Measurements from ENCODE around the gene NAP1L1.
"Not testable (repeated sequence)": the region's sequence is repeated elsewhere in the genome, so short reads cannot be mapped to it uniquely, and the experiment has no call there.

NAP1L1 gene

DNA sequence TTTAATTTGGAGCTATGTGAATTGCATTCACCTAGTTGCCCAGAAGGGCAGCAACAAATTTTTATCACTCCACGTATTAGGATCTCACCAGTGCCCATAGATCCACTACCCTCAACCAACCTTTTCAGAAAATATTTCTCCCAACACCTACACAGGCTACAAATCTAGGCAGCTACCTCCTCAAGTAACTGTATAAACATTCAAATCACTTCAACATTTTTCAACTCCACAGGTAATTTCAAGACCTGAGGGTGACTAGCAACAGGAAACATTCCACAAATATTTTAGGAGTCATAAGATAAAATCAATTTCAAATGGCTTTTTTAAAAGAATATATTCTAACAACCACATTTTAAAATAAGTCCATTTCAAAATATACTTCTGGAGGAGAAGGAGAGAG is 65.8 kb downstream of the NAP1L1 start:
- DNase-seq = no peak

DNA sequence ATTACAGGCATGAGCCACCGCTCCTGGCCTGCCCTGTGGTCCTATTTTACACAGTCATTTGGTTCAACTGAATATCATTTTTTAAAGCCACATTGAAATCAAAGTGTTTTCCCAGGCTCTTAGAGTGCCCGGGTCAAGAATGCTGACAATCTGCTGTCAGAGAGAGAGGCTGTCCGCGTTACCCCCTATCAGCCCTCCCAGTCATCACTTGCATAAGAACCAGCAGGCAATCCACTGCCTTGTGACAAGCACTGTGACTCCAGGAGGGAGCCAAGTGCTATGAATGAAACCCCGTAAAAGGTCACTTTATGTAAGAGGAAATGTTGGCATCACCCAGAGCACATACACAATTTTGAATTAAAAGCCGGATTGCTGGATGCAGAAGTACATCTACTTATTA is 66.4 kb downstream of the NAP1L1 start:
- DNase-seq = no peak

DNA sequence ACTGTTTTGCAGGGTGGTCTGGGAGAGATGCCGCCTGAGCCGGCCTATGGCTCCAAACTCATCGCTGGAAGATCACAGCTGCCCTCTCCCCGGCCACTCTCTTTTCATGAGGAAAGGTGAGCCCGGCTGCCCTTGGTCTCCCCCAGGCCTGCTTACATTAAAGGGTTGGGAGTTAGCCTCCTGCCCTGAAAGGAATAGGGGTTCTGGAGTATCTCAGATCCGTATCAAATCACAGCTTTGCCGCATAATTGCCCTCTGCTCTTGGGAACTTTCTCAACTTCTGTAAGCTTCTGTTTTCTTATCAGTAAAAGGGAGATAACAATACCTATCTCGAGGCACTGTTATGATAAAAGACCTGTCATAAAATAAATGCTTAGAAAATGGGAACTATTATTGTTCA is 70.5 kb downstream of the NAP1L1 start:
- DNase-seq = no peak

DNA sequence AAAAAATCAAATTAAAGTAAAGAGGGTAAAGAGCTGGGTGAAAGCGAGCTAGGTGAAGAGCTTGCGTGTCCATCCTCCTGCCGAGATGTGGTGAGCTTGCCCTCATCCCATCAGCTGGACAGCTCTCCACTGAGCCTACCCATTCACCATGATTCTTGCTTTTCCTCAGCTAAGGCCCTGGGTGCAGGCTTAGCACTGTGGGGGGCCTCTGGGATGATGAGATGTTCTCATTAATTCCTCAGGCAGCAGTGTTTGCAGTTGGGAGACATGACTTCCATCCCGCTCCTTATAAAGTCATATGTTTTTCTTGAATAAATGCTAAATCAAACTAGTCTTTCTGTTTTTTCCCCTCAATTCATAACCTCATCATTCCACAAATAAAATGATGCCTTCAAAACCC is 70.9 kb downstream of the NAP1L1 start:
- no peak for DNase-seq

DNA sequence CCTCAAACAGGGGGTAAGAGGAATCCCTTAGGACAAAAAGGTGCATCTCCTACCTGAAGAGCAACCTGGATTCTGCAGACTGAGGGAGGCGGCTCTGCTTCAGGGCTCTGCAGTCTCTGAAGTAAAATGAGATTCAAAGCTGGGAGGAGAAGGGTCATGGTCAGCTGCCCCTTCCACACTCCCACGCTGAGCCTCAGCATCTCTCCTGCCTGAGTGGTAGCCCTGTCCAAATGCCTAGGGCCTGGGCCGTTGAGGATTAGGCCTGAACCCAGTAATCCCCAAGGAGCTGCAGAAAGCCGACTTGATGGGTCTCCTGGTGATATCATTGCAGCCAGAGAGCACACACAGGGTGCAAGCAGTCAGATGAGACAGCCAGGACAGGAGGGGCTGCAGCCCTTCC is 71.8 kb downstream of the NAP1L1 start:
- no peak for DNase-seq

DNA sequence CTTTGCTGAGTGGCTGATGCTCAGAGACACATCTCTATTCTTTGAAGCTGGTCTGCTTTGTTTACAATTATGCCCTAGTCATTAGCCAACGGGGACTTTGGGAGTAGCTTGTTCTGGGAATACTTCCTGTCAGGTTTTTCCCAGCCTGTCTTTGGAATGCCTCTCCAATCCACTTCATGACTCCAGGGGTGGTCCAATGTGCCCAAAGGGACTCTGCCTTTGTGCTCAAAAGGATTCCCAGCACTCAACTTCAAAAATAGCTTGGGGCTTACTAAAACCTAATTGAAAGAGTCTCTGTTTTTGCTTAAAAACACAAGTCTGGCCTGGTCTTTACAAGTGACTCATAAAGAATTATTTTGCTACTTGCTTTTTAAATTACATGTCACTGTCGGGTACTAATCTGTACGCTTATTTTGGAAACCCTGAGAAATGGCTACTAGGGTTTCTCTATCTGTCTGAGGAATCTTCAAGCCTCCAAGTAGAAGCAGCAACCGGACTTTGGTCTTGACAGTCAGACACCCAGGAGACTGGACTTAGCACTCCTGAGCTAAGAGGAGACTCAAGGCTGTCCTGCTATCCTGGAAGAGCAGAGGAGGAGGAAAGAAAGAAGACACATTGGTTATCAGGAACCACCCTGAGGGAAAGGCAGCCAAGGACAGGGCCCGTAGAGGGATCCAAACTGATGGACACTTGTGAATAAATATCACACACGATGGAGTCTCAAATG is 73.6 kb downstream of the NAP1L1 start:
- DNase-seq = no peak

DNA sequence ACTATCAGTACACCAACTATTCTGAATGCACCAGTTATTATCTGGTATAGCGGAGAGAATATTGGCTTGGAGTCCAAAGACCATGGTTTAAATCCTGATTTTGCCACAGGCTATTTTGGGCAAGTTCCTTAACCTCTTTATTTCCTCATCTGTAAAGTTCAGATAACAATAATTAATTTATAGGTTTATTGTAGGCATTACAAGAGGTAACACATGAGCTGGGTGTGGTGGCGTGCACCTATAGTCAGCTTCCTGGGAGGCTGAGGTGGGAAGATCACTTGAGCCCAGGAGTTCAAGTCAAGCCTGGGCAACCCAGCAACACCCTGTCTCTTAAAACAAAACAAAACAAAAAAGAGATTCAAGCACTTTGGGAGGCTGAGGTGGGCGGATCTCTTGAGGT is 76.1 kb downstream of the NAP1L1 start:
- DNase-seq = no peak

DNA sequence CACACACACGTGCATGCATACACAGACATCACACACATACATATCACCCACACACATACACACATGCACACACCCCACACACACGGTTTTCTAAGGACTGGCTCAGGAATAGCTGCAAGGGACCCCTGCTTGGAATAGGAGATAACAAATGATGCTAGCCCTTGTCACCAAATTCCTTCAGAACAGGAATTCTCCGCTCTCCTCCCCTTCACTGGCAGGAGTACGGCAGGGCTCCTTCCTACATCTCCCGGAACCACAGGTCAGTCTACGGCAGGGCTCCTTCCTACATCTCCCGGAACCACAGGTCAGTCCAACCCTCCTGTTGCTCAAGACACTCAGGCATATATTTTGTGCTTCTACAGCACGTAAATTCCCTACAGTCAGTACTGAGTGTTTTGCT is 76.8 kb downstream of the NAP1L1 start:
- no peak for DNase-seq

DNA sequence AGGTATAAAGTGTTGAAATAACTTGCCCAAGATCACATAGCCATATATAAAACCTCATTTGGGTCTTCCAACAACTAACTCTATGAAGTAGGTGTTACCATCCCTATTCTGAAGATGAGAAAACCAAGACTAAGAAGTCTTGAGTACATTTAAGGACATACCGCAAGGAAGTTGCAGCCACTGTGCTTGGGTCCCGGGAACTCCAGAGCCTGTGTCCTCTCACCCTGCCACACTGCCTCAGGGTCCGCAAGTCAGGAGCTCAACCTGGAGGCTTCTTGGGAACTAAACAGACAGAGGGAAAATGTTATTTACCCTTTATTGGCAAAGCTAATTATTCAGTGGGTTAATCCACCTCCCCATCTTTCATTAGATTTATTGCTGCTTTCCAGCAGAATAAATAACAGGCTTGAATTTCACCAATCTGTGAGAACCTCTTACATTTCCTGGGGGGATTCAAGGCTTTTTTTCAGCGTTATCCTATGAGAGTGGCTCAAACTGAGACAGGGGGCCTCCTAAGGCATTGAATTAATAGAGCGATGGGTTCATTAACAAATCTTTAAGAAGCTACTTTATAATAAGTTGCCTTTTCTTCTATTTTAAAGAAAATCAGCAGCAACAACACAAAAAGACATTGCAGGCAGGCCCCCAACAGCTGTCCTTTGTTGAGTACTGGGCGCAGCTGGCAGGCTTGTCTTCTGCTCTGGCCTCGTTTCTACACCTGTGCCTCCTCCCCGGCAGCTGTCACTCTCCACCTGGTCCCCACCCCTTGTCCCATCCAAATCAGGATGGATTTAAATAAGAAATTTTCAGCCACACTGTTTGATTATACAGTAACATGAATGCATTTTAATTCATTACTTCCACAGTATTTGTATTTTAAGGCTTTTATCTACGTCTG is 78.2 kb downstream of the NAP1L1 start:
- no peak for DNase-seq

DNA sequence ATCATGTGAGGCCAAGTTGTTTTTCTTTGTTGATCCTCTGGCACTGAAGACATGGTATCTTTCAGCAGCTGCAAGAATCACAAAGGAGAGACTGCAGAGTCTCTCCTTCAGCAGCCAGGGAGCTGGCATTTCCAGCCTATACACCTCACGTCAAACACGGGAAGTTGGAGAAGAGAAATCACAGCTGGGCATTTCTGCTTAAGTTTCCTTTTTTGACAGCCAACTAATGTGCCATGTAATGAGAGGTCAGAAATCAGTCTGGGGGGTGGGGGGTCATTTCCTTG is 81.2 kb downstream of the NAP1L1 start:
- no peak for DNase-seq

DNA sequence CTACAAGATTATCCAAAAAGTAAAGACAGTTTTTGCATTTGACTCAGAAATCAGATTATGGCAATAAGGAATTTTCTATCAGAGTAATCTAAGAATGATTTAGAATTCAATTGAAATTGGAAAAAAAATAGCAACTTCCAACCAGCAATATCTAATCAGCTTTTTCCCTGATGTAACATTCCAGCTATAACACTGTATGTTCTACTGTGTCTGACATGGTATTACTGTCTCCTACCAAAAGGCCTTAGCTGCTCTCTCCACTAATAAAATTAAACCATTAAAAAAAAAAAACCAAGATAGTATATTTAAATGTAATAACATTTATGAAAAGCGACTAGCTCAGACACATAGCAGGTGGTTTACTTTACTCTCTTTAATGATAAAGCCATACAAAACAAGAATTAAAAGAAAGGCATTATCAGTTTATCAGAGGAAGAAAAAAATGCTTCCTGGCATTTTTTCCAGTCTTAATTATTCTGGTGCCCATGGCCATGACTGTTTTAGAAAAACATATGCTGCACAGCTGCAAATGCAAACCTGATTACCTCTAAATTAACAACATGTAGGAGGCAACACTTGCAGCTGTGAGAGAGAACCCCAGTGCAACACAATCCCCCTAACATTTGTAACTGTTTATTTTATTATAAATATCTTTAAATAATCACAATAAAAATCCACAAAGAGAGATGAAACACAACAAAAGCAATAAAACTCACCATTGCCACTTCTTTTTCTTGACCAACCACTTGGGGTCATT is 81.7 kb downstream of the NAP1L1 start:
- DNase-seq = no peak

DNA sequence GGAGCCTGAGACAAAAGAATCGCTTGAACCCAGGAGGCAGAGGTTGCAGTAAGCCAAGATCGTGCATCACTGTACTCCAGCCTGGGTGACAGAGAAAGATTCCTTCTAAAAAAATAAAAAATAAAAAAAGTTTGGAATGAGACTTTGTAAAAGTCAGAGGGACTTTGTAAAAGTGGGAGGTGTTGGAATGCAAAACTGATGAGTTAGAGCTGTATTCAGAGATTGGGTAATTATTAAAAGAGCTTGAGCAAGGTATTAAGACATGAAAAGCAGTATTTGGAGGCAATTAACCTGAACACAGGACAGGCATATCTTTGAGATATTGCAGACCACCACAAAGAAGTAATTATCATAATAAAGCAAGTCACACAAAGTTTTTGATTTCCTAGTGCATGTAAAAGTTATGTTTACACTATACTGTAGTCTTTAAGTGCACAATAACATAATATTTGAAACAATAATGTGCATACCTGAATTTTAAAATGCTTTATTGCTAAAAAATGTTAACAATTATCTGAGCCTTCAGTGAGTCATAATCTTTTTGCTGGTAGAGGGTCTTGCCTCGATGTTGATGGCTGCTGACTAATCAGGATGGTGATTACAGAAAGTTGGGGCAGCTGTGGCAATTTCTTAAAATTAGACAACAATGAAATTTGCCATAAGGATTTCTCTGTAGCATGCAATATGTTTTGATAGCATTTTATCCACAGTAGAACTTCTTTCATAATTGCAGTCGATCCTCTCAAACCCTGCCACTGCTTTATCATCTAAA is 86.0 kb downstream of the NAP1L1 start:
- no peak for DNase-seq

DNA sequence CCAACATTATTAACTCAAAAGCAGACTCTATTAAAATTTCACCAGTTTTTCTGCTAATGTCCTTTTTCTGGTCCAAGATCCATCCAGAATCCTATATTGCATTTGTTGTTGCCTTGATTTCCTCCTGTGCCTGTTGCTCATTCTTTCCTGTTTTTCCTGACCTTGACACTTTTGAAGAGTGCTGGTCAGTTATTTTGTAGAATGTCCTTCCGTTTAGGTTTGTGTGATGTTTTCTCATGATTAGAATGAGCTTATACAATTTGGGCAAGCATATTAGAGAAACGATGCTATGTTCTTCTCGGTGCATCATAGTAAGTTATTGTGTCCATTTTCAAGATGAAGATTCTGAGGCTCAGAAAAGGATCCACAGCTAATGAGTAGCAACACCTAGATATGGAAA is 86.8 kb downstream of the NAP1L1 start:
- DNase-seq = no peak

DNA sequence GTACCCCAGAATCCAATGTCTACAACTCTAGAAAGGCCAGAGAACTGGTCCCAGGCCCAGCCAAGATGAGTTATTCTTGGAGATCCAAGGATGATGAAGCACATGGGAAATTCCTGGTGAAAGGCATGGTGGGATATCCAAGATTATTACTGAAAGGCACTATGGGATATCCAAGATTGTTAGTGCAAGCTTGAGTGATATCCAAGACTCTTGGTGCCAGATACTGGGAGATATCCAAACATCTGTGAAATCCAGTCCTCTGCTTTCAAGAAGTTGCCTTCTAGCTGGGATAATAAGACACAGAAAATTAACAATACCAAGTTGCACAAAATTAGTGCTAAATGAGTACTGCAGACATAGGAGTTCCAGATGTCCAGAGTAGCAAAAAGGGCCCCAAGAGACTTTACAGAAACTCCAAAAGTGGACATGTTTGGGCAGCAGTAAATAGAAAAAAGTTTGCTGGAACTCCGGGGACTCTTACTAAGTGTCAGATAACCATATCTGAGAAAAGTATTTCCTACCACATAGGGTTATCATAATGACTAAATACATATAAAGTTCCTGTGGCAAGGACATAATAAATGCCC is 87.5 kb downstream of the NAP1L1 start:
- no peak for DNase-seq

DNA sequence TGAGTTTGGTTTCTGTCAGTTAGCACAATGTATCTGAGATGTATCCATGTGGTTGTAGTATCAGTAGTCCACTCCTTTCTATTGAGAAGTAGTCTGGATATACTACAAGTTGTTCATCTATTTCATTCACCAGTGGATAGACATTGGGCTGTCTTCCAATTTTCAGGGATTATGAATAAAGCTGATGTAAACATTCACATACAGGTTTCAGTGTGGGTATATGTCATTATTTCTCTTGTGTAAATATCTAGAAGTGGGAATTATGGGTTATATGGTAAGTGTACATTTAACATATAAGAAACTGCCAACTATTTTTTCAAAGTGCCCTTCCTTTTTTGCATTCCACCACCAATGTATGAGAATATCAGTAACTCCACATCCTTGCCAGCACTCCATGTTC is 88.8 kb downstream of the NAP1L1 start:
- no peak for DNase-seq

DNA sequence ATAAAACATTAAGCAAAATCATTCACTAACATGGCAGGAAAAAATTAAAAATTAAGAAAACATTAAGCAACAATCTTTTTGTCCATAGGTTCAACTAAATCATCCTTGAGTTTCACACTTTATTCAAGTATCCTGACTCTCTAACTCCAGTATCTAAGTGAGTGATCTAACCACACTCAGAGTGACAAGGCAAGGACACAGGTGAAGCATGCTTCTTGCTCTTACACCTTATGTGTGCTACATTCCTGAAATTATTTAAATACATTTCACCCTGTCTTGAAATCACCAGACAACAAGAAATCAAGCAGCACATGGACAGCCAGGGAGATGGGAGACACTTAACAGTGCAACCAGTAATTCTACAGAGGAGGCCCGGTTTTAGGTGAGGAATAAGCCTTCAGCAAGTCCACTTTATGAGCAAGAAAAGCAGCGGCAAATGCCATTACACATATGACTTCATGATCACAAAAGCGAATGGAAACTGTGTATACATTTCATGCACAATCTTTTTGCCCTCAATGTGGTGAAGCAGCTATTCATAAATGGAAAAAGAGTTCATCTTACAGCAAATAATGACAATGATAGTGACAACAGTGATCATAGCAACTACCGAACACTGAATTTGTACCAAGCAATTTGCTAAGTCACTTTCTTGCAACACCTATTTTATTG is 90.3 kb downstream of the NAP1L1 start:
- no peak for DNase-seq

DNA sequence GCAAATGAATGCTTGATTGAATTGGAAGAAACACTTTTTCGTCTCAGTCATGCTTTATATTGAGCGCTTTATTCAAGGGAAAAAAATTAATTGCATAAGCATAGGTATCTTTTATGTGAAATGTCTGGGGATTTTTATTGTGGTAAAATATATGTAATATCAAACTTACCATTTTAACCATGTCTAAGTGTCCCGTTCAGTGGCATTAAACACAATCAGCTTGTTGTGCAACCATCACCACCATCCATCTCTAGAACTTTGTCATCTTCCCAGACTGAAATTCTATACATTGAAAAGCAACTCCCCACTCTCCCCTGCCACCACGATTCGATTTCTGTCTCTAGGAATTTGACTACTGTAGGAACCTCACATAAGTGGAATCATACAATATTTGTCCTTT is 92.7 kb downstream of the NAP1L1 start:
- DNase-seq = no peak

DNA sequence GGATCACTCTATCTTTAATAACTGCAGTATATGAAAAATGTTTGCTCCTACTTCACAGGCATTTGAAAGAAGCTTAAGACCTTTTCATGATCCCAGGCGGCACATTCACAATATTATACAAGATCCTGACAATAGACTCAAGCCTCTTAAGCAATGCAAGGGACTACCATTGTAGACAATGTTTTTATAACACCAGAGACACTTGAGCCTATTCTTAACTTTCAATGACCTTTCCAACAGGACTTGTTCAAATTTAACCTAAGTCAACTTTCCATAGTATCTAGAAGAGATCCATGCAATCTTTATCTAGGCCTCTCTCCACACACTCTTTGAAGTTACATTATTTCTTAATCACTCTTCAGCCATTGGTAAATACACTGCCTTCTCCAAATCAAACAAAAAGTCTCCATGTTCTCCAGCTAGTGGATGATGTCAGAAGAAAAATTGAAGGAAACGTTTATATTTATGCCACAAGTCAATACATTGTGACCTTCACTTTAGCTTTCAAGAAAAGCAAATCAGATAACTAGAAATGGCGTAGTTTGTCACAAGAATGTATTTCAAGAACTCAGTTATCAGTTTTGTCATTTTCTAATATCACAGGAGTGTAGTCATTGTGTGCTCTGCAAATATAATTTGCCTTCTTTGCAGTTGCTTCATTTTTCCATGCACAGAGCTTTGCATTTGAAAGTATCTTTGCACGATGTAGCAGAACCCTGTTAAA is 94.1 kb downstream of the NAP1L1 start:
- DNase-seq = no peak

DNA sequence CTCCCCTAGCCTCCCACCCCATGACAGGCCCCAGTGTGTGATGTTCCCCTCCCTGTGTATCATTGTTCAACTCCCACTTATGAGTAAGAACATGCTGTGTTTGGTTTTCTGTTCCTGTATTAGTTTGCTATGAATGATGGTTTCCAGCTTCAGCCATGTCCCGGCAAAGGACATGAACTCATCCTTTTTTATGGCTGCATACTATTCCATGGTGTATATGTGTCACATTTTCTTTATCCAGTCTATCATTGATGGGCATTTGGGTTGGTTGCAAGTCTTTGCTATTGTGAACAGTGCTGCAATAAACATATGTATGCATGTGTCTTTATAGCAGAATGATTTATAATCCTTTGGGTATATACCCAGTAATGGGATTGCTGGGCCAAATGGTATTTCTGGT is 96.8 kb downstream of the NAP1L1 start:
- DNase-seq = not testable (repeated sequence)
